OCI-LY7 (cell line): ENCODE data around the gene KCNAB2.

Source experiments
- CTCF ChIP-seq: fragments of 200-600 bp; sonication (generic); conservative IDR thresholded peaks from 2 replicates; pipeline ENCODE4 v1.5.1; 2014; ENCODE audit warnings: mild to moderate bottlenecking, antibody characterized with exemption, low read length, moderate library complexity, mixed read lengths
- EZH2phosphoT487 ChIP-seq: fragments of 200-600 bp; sonication (generic); IDR thresholded peaks from 2 replicates; pipeline ENCODE4 v1.6.1; 2018; ENCODE audit warnings: low read depth, borderline replicate concordance, mild to moderate bottlenecking, mixed run types, antibody characterized with exemption, low read length, moderate library complexity, mixed read lengths

GRCh38 chr1:6106977-6107376 is 61.3 kb downstream of the KCNAB2 start:
- TF ChIP-seq CTCF (no peak), EZH2phosphoT487 (no peak)
